ENCODE measurements around the gene PM20D1. TPM values are rescaled to one million over a fixed set of nuclear protein-coding genes. Genes with fewer than 3 reads are reported as not detected.
"Not testable (repeated sequence)": the region's sequence is repeated elsewhere in the genome, so short reads cannot be mapped to it uniquely, and the experiment has no call there.

PM20D1 gene
- total RNA-seq, 1 donor from 2014 or later: 0.30 TPM

DNA sequence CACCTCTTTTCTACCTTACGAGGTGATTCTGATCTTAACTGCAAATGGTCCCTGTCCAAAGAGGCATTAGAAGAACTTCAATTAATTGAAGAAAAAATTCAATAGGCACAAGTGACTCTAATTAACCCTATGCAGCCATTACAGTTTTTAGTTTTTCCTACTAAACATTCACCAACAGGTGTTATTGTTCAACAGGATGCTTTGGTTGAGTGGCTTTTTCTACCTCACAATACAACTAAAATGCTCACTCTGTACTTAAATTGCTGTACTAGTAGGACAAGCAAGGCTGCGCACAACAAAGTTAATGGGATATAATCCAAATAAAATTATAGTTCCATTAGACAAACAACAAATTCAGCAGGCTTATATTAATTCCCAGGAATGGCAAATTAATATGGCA, 11.6 kb upstream of the PM20D1 start:
- H3K4me3 ChIP-seq: no peak overlapping the region
- no peaks in the 10 kb centered on the region for H3K4me1 ChIP-seq
- DNase-seq (no peak), ATAC-seq (no peak)
- peaks cover 2% of the 10 kb centered on the region for H3K9me3 ChIP-seq
- no peaks in the 10 kb centered on the region for H3K36me3 ChIP-seq
- TF ChIP-seq CTCF (IDR thresholded peaks at IDR 0.05): no peak
- intact Hi-C loops (cut with DNase I): no loop called here
- no peak overlapping the region for H3K27ac ChIP-seq
- no peaks in the 10 kb centered on the region for H3K27me3 ChIP-seq (ENCODE audit: low read depth)

DNA sequence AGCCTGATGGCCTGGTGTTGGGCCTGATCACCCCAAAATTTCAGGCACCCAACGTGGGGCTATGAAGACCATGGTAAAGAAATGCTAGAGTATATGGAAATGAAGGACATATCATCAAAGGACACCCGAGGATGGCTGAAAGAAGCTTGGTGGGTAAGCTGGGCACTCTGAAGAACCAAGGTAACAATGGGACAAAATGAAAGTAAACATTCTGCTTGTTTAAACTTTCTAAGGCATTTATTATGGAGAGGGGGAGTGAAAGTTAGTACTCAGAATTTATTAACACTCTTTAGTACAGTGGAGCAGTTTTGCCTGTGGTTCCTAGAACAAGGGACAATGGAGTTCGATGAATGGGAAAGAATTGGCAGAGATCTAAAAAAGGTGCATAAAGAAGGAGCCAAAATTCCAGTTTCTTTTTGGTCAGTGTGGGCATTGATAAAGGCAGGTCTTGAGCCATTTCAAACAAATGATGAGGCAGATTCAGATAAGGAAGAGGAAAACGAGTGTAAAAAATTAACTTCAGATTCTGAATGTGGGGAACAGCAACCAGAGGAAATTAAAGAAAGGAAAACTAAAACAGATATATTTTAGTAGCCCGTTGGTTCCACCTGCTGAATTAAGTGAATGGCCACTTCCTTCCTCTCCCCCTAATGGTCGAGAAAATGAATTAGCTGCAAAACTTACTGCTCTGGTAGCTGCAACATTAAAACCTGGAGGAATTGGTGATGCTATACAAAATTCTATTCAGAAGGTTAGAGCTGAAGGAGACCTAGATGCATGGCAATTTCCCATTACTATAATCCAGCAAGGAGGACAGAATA, 8.4 kb upstream of the PM20D1 start:
- Histone ChIP-seq H3K36me3 (no peaks in the 10 kb centered on the region), H3K4me1 (no peaks in the 10 kb centered on the region), H3K27me3 (ENCODE audit: low read depth) (no peaks in the 10 kb centered on the region), H3K27ac (no peak overlapping the region), H3K4me3 (no peak overlapping the region), H3K9me3 (peaks cover 9% of the 10 kb centered on the region)
- TF ChIP-seq CTCF (IDR thresholded peaks at IDR 0.05): no peak
- no peak for DNase-seq
- intact Hi-C loops (cut with DNase I): no loop called here
- ATAC-seq: no peak

DNA sequence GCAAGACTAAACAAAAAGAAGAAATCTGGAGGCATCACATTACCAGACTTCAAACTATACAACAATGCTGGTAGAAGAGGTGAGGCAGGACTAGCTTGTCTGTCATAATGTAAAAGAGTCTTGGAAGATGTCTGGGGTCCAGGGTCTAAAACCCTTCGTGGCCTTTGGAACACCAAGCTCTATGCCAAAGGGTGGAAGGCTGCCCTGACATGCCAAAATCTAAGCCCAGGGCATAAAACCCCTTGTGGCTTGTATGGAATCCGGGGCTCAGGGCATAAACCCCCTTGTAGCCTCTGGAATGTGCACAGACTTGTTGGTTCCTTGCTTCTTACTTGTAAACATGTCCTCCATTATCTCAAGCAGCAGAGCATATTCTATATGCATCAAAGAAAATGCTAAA, 7.6 kb upstream of the PM20D1 start:
- H3K27ac ChIP-seq; H3K36me3 ChIP-seq; H3K9me3 ChIP-seq; H3K27me3 ChIP-seq (ENCODE audit: low read depth); H3K4me1 ChIP-seq; H3K4me3 ChIP-seq; intact Hi-C loops (cut with DNase I); DNase-seq; ATAC-seq: not testable (repeated sequence)

DNA sequence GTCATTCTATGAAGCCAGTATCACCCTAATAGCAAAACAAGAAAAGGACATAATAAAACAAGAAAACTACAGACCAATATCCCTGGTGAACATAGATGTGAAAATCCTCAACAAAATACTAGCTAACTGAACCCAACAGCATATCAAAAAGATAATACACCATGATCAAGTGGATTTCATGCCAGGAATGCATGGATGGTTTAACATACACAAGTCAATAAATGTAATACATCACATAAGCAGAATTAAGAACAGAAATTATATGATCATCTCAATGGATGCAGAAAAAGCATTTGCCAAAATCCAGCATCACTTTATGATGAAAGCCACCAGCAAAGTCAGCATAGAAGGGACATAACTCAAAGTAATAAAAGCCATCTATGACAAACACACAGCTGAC, 6.5 kb upstream of the PM20D1 start:
- Histone ChIP-seq H3K9me3 (peaks cover 9% of the 10 kb centered on the region), H3K27me3 (ENCODE audit: low read depth) (no peaks in the 10 kb centered on the region), H3K36me3 (no peaks in the 10 kb centered on the region), H3K4me3 (no peak overlapping the region), H3K27ac (no peak overlapping the region), H3K4me1 (no peaks in the 10 kb centered on the region)
- TF ChIP-seq CTCF (IDR thresholded peaks at IDR 0.05): no peak
- intact Hi-C loops (cut with DNase I): no loop called here
- ATAC-seq: no peak
- DNase-seq: no peak

DNA sequence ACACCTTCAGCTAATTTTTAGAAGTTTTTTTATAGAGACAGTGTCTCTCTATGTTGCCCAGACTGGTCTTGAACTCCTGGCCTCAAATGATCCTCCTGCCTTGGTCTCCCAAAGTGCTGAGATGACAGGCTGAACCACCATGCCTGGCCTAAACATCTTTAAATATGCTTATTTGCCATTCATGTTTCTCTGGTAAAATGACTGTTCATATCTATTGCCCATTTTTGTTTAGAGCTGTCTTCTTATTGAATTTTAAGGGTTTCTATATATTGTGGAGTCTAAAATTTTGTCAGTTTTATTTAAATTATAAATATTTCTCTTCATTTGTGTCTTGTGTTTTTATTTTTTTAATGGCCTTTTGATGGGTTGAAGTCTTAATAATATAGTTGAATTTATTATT, 3.0 kb upstream of the PM20D1 start:
- DNase-seq (no peak), ATAC-seq (no peak)
- Histone ChIP-seq H3K9me3 (peaks cover 9% of the 10 kb centered on the region), H3K27ac (no peak overlapping the region), H3K36me3 (no peaks in the 10 kb centered on the region), H3K4me3 (no peak overlapping the region), H3K27me3 (ENCODE audit: low read depth) (no peaks in the 10 kb centered on the region), H3K4me1 (no peaks in the 10 kb centered on the region)
- no peak for TF ChIP-seq CTCF (IDR thresholded peaks at IDR 0.05)
- intact Hi-C loops (cut with DNase I): no loop called here

DNA sequence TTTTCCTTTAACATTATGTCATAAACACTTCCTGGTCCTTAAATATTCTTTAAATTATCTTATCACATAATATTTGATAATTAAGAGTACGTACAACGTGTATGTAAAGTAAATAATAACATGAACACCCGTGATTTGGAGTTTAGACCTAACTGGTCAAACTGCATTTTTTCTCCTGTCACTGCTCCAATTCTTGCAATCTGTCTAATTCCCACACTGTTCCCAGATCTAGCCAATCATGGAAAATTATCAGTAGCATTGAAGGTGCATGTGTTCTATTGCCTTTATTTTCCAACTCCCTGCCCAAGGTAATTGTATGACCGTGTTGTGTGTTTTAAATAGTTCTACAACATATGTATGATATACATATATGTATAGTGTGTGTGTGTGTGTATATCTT, 2.1 kb upstream of the PM20D1 start:
- DNase-seq: no peak
- Histone ChIP-seq H3K36me3 (no peaks in the 10 kb centered on the region), H3K4me3 (no peak overlapping the region), H3K4me1 (no peaks in the 10 kb centered on the region), H3K9me3 (peaks cover 9% of the 10 kb centered on the region), H3K27me3 (ENCODE audit: low read depth) (no peaks in the 10 kb centered on the region), H3K27ac (no peak overlapping the region)
- TF ChIP-seq CTCF (IDR thresholded peaks at IDR 0.05): no peak
- intact Hi-C loops (cut with DNase I): no loop called here
- no peak for ATAC-seq
